WTC11 (cell line): ENCODE data around the gene TXNRD1. TPM values are rescaled to one million over a fixed set of nuclear protein-coding genes. Genes with fewer than 3 reads are reported as not detected.

ENCODE experiments used
- ATAC-seq: fragments of 200-7000 bp; cut with Tn5 transposase; 2 replicates; pipeline ENCODE4 v1.10.0; 2021; ENCODE audit warnings: mild to moderate bottlenecking, moderate library complexity
- CTCF ChIA-PET: fragments of 300-600 bp; sonication (Branson Sonifier 250); formaldehyde crosslinking; loops from one replicate; lab custom pipeline; 2021; ENCODE audit warnings: antibody characterized with exemption; lab: Charles Lee
- POLR2A ChIA-PET: fragments of 350-600 bp; sonication (Branson Sonifier 250); formaldehyde crosslinking; loops from one replicate; lab custom pipeline; 2021; ENCODE audit warnings: antibody characterized with exemption; lab: Charles Lee
- DNase-seq: peaks from one replicate; pipeline ENCODE4 v3.0.0; 2021; ENCODE audit warnings: low spot score
- H3K27ac Mint-ChIP-seq: 2 replicates; pipeline ENCODE4 v1.8.0; 2021; ENCODE audit warnings: mixed read lengths
- H3K27me3 Mint-ChIP-seq: 2 replicates; pipeline ENCODE4 v1.8.0; 2021; ENCODE audit warnings: low read depth, mild to moderate bottlenecking, moderate library complexity, mixed read lengths
- H3K36me3 Mint-ChIP-seq: 2 replicates; pipeline ENCODE4 v1.8.0; 2021; ENCODE audit warnings: mixed read lengths
- H3K4me1 Mint-ChIP-seq: 2 replicates; pipeline ENCODE4 v1.8.0; 2022; ENCODE audit warnings: mixed read lengths
- H3K4me3 Mint-ChIP-seq: 2 replicates; pipeline ENCODE4 v1.8.0; 2021; ENCODE audit warnings: mild to moderate bottlenecking, moderate library complexity, mixed read lengths
- H3K9me3 Mint-ChIP-seq: 2 replicates; pipeline ENCODE4 v1.8.0; 2021; ENCODE audit warnings: mixed read lengths
- ELF4 ChIP-seq: sonication (generic); formaldehyde crosslinking; IDR thresholded peaks from 2 replicates; pipeline ENCODE4 v1.8.1; 2022; ENCODE audit warnings: low read depth, mild to moderate bottlenecking, moderate library complexity, missing genetic modification reagents
- FOXP4 ChIP-seq: sonication (generic); formaldehyde crosslinking; IDR thresholded peaks from 2 replicates; pipeline ENCODE4 v1.8.0; 2022; ENCODE audit warnings: mild to moderate bottlenecking, missing genetic modification reagents
- NFE2L1 ChIP-seq: sonication (generic); formaldehyde crosslinking; IDR thresholded peaks from 2 replicates; pipeline ENCODE4 v1.8.1; 2023; ENCODE audit warnings: missing genetic modification reagents
- NR2C2 ChIP-seq: sonication (generic); formaldehyde crosslinking; IDR thresholded peaks from 2 replicates; pipeline ENCODE4 v1.8.0; 2022; ENCODE audit warnings: mild to moderate bottlenecking, missing genetic modification reagents
- PREB ChIP-seq: sonication (generic); formaldehyde crosslinking; IDR thresholded peaks from 2 replicates; pipeline ENCODE4 v1.8.1; 2022; ENCODE audit warnings: mild to moderate bottlenecking, missing genetic modification reagents, moderate library complexity, borderline replicate concordance
- RELA ChIP-seq: sonication (generic); formaldehyde crosslinking; IDR thresholded peaks from 2 replicates; pipeline ENCODE4 v1.8.1; 2022; ENCODE audit warnings: missing genetic modification reagents, mild to moderate bottlenecking, borderline replicate concordance
- SOX15 ChIP-seq: fragments of 250-450 bp; sonication (Bioruptor Pico); IDR thresholded peaks from 2 replicates; pipeline ENCODE4 v1.9.0; 2021; ENCODE audit warnings: mild to moderate bottlenecking
- SP1 ChIP-seq: sonication (generic); formaldehyde crosslinking; conservative IDR thresholded peaks from 2 replicates; pipeline ENCODE4 v1.8.1; 2022; ENCODE audit warnings: missing genetic modification reagents
- TP53 ChIP-seq: sonication (generic); formaldehyde crosslinking; IDR thresholded peaks from 2 replicates; pipeline ENCODE4 v1.8.1; 2023; ENCODE audit warnings: mild to moderate bottlenecking, missing genetic modification reagents
- ZBTB21 ChIP-seq: sonication (generic); formaldehyde crosslinking; IDR thresholded peaks from 2 replicates; pipeline ENCODE4 v1.8.1; 2023; ENCODE audit warnings: mild to moderate bottlenecking, missing genetic modification reagents, borderline replicate concordance
- ZMAT4 ChIP-seq: fragments of 250-450 bp; sonication (Bioruptor Pico); IDR thresholded peaks from 2 replicates; pipeline ENCODE4 v1.9.0; 2021; ENCODE audit warnings: mild to moderate bottlenecking
- ZNF263 ChIP-seq: sonication (generic); formaldehyde crosslinking; IDR thresholded peaks from 2 replicates; pipeline ENCODE4 v1.8.1; 2022; ENCODE audit warnings: low read depth, mild to moderate bottlenecking, moderate library complexity, missing genetic modification reagents
- ZNF317 ChIP-seq: sonication (generic); formaldehyde crosslinking; IDR thresholded peaks from 2 replicates; pipeline ENCODE4 v1.8.1; 2023; ENCODE audit warnings: low read depth, mild to moderate bottlenecking, moderate library complexity, missing genetic modification reagents, borderline replicate concordance
- total RNA-seq: library from RNA; stranded (reverse); gene quantifications from 3 replicates; pipeline ENCODE4 v1.2.3, GENCODE V29; 2021
- TF ChIP-seq, protein P1 (sequence below): sonication (generic); formaldehyde crosslinking; IDR thresholded peaks from 2 replicates; pipeline ENCODE4 v1.8.1; 2023; ENCODE audit warnings: mild to moderate bottlenecking, missing genetic modification reagents, moderate library complexity
- TF ChIP-seq, protein P2 (sequence below): fragments of 200-600 bp; IDR thresholded peaks from 2 replicates; pipeline ENCODE4 v1.8.0; 2022; ENCODE audit warnings: antibody characterized with exemption
- TF ChIP-seq, protein P3 (sequence below): sonication (generic); formaldehyde crosslinking; IDR thresholded peaks from 2 replicates; pipeline ENCODE4 v1.8.0; 2022; ENCODE audit warnings: mild to moderate bottlenecking, missing genetic modification reagents
- TF ChIP-seq, protein P4 (sequence below): sonication (generic); formaldehyde crosslinking; IDR thresholded peaks from 2 replicates; pipeline ENCODE4 v1.8.1; 2023; ENCODE audit warnings: mild to moderate bottlenecking, missing genetic modification reagents
- TF ChIP-seq, protein P5 (sequence below): sonication (generic); formaldehyde crosslinking; IDR thresholded peaks from 2 replicates; pipeline ENCODE4 v1.8.1; 2023; ENCODE audit warnings: mild to moderate bottlenecking, moderate library complexity, missing genetic modification reagents

The TXNRD1 gene
- total RNA-seq, 1 experiment from 2014 or later: 113 TPM

- TF ChIP-seq PREB (no peak), ZBTB21 (CRISPR knock-in tag) (no peak), SP1 (no peak), RELA (CRISPR knock-in tag) (no peak), ZNF263 (CRISPR knock-in tag) (no peak)
- TF ChIP-seq, protein P1, sequence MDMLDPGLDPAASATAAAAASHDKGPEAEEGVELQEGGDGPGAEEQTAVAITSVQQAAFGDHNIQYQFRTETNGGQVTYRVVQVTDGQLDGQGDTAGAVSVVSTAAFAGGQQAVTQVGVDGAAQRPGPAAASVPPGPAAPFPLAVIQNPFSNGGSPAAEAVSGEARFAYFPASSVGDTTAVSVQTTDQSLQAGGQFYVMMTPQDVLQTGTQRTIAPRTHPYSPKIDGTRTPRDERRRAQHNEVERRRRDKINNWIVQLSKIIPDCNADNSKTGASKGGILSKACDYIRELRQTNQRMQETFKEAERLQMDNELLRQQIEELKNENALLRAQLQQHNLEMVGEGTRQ (CRISPR knock-in tag): no peak
- TF ChIP-seq, protein P2, sequence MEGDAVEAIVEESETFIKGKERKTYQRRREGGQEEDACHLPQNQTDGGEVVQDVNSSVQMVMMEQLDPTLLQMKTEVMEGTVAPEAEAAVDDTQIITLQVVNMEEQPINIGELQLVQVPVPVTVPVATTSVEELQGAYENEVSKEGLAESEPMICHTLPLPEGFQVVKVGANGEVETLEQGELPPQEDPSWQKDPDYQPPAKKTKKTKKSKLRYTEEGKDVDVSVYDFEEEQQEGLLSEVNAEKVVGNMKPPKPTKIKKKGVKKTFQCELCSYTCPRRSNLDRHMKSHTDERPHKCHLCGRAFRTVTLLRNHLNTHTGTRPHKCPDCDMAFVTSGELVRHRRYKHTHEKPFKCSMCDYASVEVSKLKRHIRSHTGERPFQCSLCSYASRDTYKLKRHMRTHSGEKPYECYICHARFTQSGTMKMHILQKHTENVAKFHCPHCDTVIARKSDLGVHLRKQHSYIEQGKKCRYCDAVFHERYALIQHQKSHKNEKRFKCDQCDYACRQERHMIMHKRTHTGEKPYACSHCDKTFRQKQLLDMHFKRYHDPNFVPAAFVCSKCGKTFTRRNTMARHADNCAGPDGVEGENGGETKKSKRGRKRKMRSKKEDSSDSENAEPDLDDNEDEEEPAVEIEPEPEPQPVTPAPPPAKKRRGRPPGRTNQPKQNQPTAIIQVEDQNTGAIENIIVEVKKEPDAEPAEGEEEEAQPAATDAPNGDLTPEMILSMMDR: no peak
- TF ChIP-seq, protein P3, sequence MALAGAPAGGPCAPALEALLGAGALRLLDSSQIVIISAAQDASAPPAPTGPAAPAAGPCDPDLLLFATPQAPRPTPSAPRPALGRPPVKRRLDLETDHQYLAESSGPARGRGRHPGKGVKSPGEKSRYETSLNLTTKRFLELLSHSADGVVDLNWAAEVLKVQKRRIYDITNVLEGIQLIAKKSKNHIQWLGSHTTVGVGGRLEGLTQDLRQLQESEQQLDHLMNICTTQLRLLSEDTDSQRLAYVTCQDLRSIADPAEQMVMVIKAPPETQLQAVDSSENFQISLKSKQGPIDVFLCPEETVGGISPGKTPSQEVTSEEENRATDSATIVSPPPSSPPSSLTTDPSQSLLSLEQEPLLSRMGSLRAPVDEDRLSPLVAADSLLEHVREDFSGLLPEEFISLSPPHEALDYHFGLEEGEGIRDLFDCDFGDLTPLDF (CRISPR knock-in tag): no peak
- TF ChIP-seq, all 79 proteins: peak for 0
These were observed 18.3 kb upstream of the TXNRD1 start (continued) for GRCh38 chr12:104197264-104197663.

GRCh38 chr12:104199964-104200363 lies 15.6 kb upstream of the TXNRD1 start:
- Mint-ChIP-seq H3K9me3 (peaks cover 13% of the 10 kb centered on the region), H3K36me3 (peaks cover 11% of the 10 kb centered on the region), H3K27ac (no peak overlapping the region), H3K4me1 (peaks cover 11% of the 10 kb centered on the region), H3K4me3 (no peak overlapping the region), H3K27me3 (no peaks in the 10 kb centered on the region)
- POLR2A ChIA-PET: interaction anchor here (0.7 kb wide), 1 partner anchor 309 kb away, joined by 8 read pairs; no protein-coding TSS in a partner anchor
- ATAC-seq (no peak), DNase-seq (no peak)
- CTCF ChIA-PET: interaction anchor here (0.7 to 2.9 kb wide), 2 partner anchors 182 to 1630 kb away, joined by 4 to 10 read pairs; no protein-coding TSS in a partner anchor
- no peak for TF ChIP-seq TP53
- TF ChIP-seq ZNF317: no peak
- no peak for TF ChIP-seq NFE2L1 (CRISPR knock-in tag)
- TF ChIP-seq ELF4 (CRISPR knock-in tag): no peak
- TF ChIP-seq NR2C2: no peak
- no peak for TF ChIP-seq ZMAT4 (CRISPR knock-in tag)
- TF ChIP-seq, protein P4, sequence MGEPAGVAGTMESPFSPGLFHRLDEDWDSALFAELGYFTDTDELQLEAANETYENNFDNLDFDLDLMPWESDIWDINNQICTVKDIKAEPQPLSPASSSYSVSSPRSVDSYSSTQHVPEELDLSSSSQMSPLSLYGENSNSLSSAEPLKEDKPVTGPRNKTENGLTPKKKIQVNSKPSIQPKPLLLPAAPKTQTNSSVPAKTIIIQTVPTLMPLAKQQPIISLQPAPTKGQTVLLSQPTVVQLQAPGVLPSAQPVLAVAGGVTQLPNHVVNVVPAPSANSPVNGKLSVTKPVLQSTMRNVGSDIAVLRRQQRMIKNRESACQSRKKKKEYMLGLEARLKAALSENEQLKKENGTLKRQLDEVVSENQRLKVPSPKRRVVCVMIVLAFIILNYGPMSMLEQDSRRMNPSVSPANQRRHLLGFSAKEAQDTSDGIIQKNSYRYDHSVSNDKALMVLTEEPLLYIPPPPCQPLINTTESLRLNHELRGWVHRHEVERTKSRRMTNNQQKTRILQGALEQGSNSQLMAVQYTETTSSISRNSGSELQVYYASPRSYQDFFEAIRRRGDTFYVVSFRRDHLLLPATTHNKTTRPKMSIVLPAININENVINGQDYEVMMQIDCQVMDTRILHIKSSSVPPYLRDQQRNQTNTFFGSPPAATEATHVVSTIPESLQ (CRISPR knock-in tag): no peak
- TF ChIP-seq FOXP4: no peak
- TF ChIP-seq SOX15: no peak
- TF ChIP-seq, protein P5, sequence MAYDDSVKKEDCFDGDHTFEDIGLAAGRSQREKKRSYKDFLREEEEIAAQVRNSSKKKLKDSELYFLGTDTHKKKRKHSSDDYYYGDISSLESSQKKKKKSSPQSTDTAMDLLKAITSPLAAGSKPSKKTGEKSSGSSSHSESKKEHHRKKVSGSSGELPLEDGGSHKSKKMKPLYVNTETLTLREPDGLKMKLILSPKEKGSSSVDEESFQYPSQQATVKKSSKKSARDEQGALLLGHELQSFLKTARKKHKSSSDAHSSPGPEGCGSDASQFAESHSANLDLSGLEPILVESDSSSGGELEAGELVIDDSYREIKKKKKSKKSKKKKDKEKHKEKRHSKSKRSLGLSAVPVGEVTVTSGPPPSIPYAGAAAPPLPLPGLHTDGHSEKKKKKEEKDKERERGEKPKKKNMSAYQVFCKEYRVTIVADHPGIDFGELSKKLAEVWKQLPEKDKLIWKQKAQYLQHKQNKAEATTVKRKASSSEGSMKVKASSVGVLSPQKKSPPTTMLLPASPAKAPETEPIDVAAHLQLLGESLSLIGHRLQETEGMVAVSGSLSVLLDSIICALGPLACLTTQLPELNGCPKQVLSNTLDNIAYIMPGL: no peak
- no peak for TF ChIP-seq PREB
